Activated naive CD8-positive, alpha-beta T cell treated with anti-CD3 and anti-CD28 coated beads, Interleukin-2, amount 50 U/mL, for 24 hours (primary cell): ENCODE data around the gene ZNF155.

Source experiments
- ATAC-seq: fragments of 150-1000 bp; cut with Tn5 transposase; one replicate; pipeline ENCODE4 v1.10.0; 2021
- DNase-seq: peaks from one replicate; pipeline ENCODE4 v3.0.0; 2021
- H3K27ac Mint-ChIP-seq: one replicate; pipeline ENCODE4 v1.8.0; 2021; ENCODE audit warnings: mild to moderate bottlenecking, mixed read lengths
- H3K27me3 Mint-ChIP-seq: one replicate; pipeline ENCODE4 v1.8.0; 2021; ENCODE audit warnings: mixed read lengths
- H3K36me3 Mint-ChIP-seq: one replicate; pipeline ENCODE4 v1.8.0; 2021; ENCODE audit warnings: low read depth, mixed read lengths
- H3K4me1 Mint-ChIP-seq: one replicate; pipeline ENCODE4 v1.8.0; 2021; ENCODE audit warnings: mixed read lengths
- H3K4me3 Mint-ChIP-seq: one replicate; pipeline ENCODE4 v1.8.0; 2021; ENCODE audit warnings: mild to moderate bottlenecking, moderate library complexity, mixed read lengths
- H3K9me3 Mint-ChIP-seq: one replicate; pipeline ENCODE4 v1.8.0; 2021; ENCODE audit warnings: mixed read lengths

ZNF155 gene

GRCh38 chr19:44026622-44027021 is 42.6 kb downstream of the ZNF155 start:
- DNase-seq (no peak), ATAC-seq (no peak)
- Mint-ChIP-seq H3K27me3 (no peaks in the 10 kb centered on the region), H3K9me3 (peaks cover 50% of the 10 kb centered on the region), H3K36me3 (peaks cover 60% of the 10 kb centered on the region), H3K4me3 (no peak overlapping the region), H3K27ac (no peak overlapping the region), H3K4me1 (peaks cover 18% of the 10 kb centered on the region)

GRCh38 chr19:44032001-44032610 is 48.1 kb downstream of the ZNF155 start:
- Mint-ChIP-seq H3K27me3 (no peaks in the 10 kb centered on the region), H3K36me3 (peaks cover 76% of the 10 kb centered on the region), H3K4me1 (no peaks in the 10 kb centered on the region), H3K4me3 (no peak overlapping the region), H3K9me3 (peaks cover 79% of the 10 kb centered on the region), H3K27ac (no peak overlapping the region)
- ATAC-seq (no peak), DNase-seq (no peak)

GRCh38 chr19:44042147-44042546 is 58.2 kb downstream of the ZNF155 start:
- Mint-ChIP-seq H3K27me3 (peaks cover 5% of the 10 kb centered on the region), H3K9me3 (peaks cover 66% of the 10 kb centered on the region)
- ATAC-seq, result no peak

More at GRCh38 chr19:44042147-44042546, 58.2 kb downstream of the ZNF155 start:
- DNase-seq, result no peak
- no peak overlapping the region for H3K27ac Mint-ChIP-seq
- H3K36me3 Mint-ChIP-seq, result peaks cover 7% of the 10 kb centered on the region
- H3K4me1 Mint-ChIP-seq, result no peaks in the 10 kb centered on the region
- H3K4me3 Mint-ChIP-seq, result no peak overlapping the region
